RPMI7951 (cell line): ENCODE data around the gene FSTL1. TPM values are rescaled to one million over a fixed set of nuclear protein-coding genes. Genes with fewer than 3 reads are reported as not detected.

ENCODE experiments used
- DNase-seq: peaks from one replicate; pipeline ENCODE4 v3.0.0-alpha.2; 2012; ENCODE audit warnings: low read depth
- total RNA-seq: library from RNA; depleted of rRNA; stranded (reverse); fragments of >200 nt; shearing (Covaris generic); gene quantifications from 2 replicates; pipeline ENCODE4 v1.2.3, GENCODE V29; 2014; rRNA removed

The FSTL1 gene
- total RNA-seq, 1 experiment from 2014 or later: 328 TPM

DNA sequence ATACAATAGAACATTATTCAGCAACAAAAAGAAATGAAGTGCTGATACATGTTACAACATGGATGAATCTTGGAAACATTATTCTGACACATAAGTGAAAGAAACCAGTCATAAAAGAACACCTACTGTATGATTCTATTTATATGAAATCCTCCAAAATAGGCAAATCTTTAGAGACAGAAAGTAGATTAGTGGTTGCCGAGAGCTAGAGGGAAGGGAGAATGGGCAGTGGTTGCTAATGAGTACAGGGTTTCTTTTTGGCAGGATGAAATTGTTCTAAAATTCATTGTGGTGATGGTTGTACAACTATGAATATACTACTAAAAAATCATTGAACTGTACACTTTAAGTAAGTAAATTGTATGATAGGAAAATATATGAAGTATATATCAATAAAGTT lies 95.3 kb downstream of the FSTL1 start:
- no peak for DNase-seq

- no peak for DNase-seq
Observed at GRCh38 chr3:120353463-120353862, 97.3 kb downstream of the FSTL1 start.

DNA sequence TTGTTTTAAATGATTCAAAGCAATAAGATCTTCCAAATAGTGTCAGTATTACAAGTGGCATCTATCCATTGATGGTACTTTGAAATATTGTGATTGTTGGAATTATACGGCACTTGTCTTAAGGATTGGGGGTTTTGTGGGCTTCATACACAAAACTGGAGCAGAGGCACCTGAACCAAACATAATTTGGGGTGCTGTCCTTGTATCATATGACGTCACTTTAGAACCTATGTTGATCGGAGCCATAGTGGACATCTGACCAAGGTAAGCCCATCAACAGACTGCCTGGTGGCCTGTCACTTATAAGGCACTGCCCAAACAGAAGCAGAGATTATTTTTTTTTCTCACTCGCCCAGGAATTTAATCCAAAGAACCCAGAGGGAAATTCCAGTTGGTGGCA lies 98.8 kb downstream of the FSTL1 start:
- DNase-seq: no peak

DNA sequence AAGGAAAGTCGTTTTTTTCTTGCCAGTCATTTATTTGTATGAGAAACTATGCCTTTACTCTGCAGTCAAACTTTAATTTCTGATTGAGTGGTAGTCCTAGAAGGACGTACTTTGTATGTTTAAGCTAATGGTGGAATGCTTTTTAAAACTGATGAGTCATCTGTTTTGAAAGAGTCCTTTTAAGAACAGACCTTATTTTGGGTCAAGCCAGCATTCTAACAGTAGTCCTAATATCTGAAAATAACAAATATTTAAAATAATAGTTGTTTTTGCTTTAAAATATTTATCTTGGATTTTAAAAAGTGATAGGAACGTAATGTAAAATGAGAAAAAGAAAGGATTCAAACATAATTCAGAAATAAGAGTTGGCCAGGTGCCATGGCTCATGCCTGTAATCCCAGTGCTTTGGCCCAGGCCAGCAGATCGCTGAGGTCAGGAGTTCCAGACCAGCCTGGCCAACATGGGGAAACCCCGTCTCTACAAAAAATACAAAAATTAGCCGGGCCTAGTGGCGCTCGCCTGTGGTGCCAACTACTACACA lies 100.3 kb downstream of the FSTL1 start:
- peak; percentile 79 for DNase-seq

- DNase-seq: no peak
Observed at GRCh38 chr3:120349855-120350125, 101.0 kb downstream of the FSTL1 start.

- DNase-seq: peak; percentile 96
Observed at GRCh38 chr3:120348991-120349854, 101.6 kb downstream of the FSTL1 start, which contains the start of gene LRRC58. TSS of gene LRRC58 (minus strand) at chr3:120349354. CDS start at chr3:120349243, 111 bp downstream.

- DNase-seq: peak; percentile 28
Observed at GRCh38 chr3:120348065-120348990, 102.5 kb downstream of the FSTL1 start.

GRCh38 chr3:120344349-120344748 lies 106.4 kb downstream of the FSTL1 start:
- DNase-seq: peak; percentile 83

Other genes starting within 250 kb of the FSTL1 start
- 0.24 and 0.68 TPM in 2 replicates for gene GPR156, start 165.8 kb downstream of the FSTL1 start, total RNA-seq
- gene LRRC58, start 101.6 kb downstream of the FSTL1 start, total RNA-seq: 50.5 and 58.9 TPM in 2 replicates
- gene NDUFB4, start 145.3 kb upstream of the FSTL1 start, total RNA-seq: 323 and 341 TPM in 2 replicates
- 0.24 TPM in 1 of 2 replicates, not detected in the other for gene HGD, start 231.2 kb upstream of the FSTL1 start, total RNA-seq